Memory B cell (primary cell): ENCODE measurements around the gene KLRD1.
A peak's percentile ranks its signal among the peaks of the same experiment; 100 is the strongest.
"Not testable (repeated sequence)": the region's sequence is repeated elsewhere in the genome, so short reads cannot be mapped to it uniquely, and the experiment has no call there.

Experiments used
- ATAC-seq: fragments of 150-1000 bp; cut with Tn5 transposase; 2 replicates; pipeline ENCODE4 v1.10.0; 2021; ENCODE audit warnings: low read depth, mild to moderate bottlenecking, moderate library complexity
- DNase-seq, 2 donors: peaks; one replicate each; pipeline ENCODE4 v3.0.0; 2022; ENCODE audit warnings: low spot score in 2 of 2
- H3K27ac Mint-ChIP-seq: one replicate; pipeline ENCODE4 v1.8.0; 2022; ENCODE audit warnings: mild to moderate bottlenecking, moderate library complexity, mixed read lengths
- H3K27me3 Mint-ChIP-seq: one replicate; pipeline ENCODE4 v1.8.0; 2022; ENCODE audit warnings: mixed read lengths
- H3K36me3 Mint-ChIP-seq: one replicate; pipeline ENCODE4 v1.8.0; 2022; ENCODE audit warnings: mild to moderate bottlenecking, mixed read lengths
- H3K4me1 Mint-ChIP-seq: one replicate; pipeline ENCODE4 v1.8.0; 2022; ENCODE audit warnings: mixed read lengths
- H3K4me3 Mint-ChIP-seq: one replicate; pipeline ENCODE4 v1.8.0; 2022; ENCODE audit warnings: mild to moderate bottlenecking, moderate library complexity, mixed read lengths
- H3K9me3 Mint-ChIP-seq: one replicate; pipeline ENCODE4 v1.8.0; 2022; ENCODE audit warnings: mixed read lengths

The KLRD1 gene

DNA sequence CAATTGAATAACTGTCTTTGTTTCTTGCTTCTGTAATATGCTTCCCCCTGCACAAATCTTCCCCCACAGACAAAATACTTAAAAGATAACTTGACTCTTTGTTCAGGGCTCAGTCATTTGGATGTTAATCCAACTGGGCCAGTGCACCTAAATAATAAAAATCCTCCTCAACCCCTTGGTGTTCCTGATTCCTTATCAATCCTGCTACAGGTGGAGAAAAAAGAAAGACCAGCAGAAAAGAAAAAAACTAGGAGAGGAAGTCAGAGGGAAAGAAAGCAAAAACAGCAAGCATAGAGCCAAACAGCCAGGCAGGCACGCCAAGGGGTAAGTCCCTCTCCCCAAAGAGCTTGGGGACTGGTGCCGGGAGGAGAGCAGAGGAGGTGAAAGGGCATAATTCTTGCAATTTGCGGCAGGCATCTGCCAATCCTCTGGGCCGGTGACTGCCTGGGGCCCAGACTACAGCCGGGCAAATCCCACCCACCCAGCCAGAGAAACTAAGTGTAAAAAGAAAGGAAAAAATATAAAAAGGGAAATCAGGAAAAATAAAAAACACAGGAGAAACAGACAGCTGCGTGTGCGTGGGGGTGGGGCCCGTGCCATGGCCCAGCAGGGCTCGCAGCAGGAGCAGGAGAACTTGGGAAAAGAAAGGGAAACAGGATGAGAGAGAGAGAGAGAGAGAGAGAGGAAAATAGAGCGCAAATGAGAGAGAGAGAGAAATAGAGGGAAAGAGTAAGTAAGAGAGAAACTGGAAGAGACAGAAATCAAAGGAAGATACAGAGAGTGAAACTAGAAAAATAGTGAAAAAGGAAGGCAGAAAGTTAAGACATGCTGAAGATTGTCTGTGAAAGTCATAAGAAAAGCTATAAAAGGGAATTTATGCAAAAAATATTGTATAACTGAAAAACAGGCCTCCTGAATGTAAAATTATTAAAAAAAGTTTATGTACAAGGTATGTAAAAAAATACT, 60.8 kb downstream of the KLRD1 start:
- no peak overlapping the region for H3K4me3 Mint-ChIP-seq
- ATAC-seq, result no peak
- H3K9me3 Mint-ChIP-seq, result peaks cover 4% of the 10 kb centered on the region
- H3K27me3 Mint-ChIP-seq, result no peaks in the 10 kb centered on the region
- no peak for DNase-seq
- peak overlapping the region; percentile 33 for H3K27ac Mint-ChIP-seq
- peaks cover 13% of the 10 kb centered on the region for H3K36me3 Mint-ChIP-seq
- peaks cover 9% of the 10 kb centered on the region for H3K4me1 Mint-ChIP-seq

DNA sequence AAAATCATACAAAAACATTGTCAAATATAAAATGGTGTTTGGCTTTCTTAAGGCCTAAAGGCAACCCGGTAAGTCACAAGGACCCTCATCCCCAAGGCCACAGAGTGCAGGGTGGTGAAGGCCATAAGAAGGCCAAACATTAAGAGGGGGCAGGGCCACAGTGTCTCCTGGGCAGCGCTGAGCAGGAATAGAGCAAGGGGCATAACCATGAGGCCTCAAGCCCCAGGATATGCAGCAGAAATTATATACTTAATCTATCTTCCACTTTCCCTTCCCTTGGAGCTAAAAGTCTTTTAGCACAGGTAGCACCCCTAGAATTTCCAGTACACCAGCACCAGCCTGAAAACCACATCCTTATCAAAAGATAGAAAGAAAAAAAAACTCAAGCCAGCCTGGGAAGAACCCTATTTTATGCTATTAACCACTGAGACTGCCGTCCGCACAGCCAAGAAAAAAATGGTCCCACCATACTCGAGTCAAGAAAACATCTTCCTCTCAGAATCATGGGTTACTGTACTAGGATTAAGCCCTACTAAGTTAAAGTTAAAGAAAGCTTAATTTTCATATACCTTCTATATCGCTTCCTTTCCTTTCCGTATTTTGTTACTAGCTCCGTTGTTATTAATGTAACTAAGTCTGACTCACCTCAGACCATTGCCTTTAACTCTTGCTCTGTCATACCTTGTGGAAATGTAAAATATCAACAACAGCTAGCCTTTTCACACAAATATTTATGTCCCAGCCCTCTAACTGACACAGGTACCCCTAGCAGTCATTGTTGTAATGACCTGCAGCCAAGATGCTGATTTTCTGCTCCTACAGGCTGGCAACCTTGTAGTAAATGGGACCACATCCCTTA, 62.1 kb downstream of the KLRD1 start:
- no peaks in the 10 kb centered on the region for H3K27me3 Mint-ChIP-seq
- H3K4me1 Mint-ChIP-seq, result peaks cover 9% of the 10 kb centered on the region
- no peak overlapping the region for H3K4me3 Mint-ChIP-seq
- no peak for DNase-seq
- H3K9me3 Mint-ChIP-seq, result peaks cover 4% of the 10 kb centered on the region
- H3K27ac Mint-ChIP-seq, result no peak overlapping the region
- no peak for ATAC-seq
- H3K36me3 Mint-ChIP-seq, result peaks cover 13% of the 10 kb centered on the region

DNA sequence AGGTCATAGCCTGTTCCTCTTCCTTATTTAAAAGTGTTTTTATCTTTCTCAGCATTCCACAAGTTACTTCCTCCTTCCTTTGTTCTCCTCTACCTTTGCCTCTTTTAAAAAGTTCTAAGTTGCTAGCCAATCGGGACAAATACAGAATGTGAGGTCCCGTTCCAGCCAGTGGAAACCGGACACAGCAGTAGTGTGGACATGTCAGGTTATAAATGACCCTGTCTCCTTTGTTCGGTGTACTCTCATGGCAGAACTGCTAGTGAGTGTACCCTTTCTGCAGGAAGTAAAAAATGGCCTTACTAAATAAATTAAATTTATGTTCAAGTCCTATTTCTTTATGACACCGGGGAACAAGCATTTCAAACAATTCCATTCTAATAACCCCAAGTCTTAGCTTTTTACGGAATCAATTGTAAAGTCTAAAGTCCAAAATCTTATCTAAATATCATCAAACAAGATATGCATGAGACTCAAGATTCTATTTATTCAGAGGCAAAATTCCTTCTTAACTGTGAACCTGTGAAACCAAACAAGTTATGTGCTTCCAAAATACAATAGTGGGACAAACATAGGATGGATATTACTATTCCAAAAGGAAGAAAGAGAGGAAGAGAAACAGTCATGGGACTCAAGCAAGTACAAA, 64.3 kb downstream of the KLRD1 start:
- DNase-seq, ATAC-seq, H3K27me3 Mint-ChIP-seq, H3K9me3 Mint-ChIP-seq, H3K27ac Mint-ChIP-seq, H3K4me1 Mint-ChIP-seq, H3K4me3 Mint-ChIP-seq: not testable (repeated sequence)
- H3K36me3 Mint-ChIP-seq, result peaks cover 13% of the 10 kb centered on the region

DNA sequence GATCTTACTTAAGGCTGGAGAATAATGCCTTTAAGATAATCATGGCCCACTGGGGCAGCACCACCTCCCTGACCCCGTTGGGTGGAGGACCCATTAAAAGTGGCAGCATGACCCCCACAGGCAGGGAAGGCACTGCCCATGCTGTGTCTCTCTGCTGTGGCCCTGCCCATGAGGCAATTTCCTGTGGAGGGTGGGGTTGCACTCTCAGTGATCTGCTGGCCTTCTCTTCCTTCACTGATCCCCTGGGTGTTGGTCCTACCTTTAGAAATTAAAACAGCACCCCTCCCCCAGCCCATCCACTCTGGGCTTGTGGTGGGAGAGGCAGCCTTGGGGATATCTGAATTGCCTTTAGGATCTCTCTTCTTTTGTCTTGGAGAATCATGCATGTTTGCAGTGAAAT, 64.9 kb downstream of the KLRD1 start:
- ATAC-seq (peak; percentile 26), DNase-seq (no peak)
- no peaks in the 10 kb centered on the region for H3K27me3 Mint-ChIP-seq
- H3K4me1 Mint-ChIP-seq, result peaks cover 9% of the 10 kb centered on the region
- peaks cover 4% of the 10 kb centered on the region for H3K9me3 Mint-ChIP-seq
- H3K4me3 Mint-ChIP-seq, result no peak overlapping the region
- H3K27ac Mint-ChIP-seq, result peak overlapping the region; percentile 29
- peaks cover 13% of the 10 kb centered on the region for H3K36me3 Mint-ChIP-seq

DNA sequence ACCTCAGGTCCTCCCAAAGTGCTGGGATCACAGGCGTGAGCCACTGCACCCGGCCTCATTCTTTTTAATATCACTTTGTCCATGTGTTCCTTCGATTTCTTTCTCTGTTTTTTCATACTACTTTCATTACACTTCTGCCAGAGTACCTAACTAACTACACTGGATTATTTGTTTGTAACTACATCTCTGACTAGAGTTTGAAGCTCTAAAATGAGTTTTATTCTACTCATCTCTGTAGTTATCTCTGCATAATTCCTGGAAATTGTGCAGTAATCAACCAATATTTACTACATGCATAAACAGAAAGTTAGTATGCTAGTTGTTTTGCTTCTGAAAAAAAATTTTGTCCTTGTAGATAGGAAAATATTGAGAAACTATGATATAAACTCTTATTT, 67.0 kb downstream of the KLRD1 start:
- H3K4me1 Mint-ChIP-seq, result peaks cover 9% of the 10 kb centered on the region
- no peak overlapping the region for H3K4me3 Mint-ChIP-seq
- DNase-seq, result no peak
- peaks cover 3% of the 10 kb centered on the region for H3K36me3 Mint-ChIP-seq
- no peak for ATAC-seq
- no peak overlapping the region for H3K27ac Mint-ChIP-seq
- no peaks in the 10 kb centered on the region for H3K27me3 Mint-ChIP-seq
- no peaks in the 10 kb centered on the region for H3K9me3 Mint-ChIP-seq

DNA sequence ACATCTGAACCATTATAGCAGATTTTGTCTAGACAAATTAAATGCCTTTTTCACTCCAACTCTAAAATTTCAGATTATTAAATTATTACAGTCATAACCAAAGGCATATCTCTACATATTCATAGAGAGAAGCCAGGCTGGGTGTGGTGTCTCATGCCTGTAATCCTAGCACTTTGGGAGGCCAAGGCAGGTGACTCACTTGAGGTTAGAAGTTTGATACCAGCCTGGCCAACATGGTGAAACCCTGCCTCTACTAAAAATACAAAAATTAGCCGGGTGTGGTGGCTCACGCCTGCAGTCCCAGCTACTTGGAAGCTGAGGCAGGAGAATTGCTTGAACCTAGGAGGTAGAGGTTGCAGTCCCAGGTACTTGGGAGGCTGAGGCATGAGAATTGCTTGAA, 71.1 kb downstream of the KLRD1 start:
- H3K27ac Mint-ChIP-seq, H3K9me3 Mint-ChIP-seq, ATAC-seq, H3K36me3 Mint-ChIP-seq, H3K27me3 Mint-ChIP-seq, H3K4me3 Mint-ChIP-seq, DNase-seq, H3K4me1 Mint-ChIP-seq: not testable (repeated sequence)
